NCI-H187 treated with DMSO at 0.1 percent for 48 hours (cell line): Measurements from ENCODE around the gene PFKFB2.

Experiments
- DNase-seq: peaks from one replicate; lab custom pipeline; 2025; lab: John Stamatoyannopoulos, UW

Gene PFKFB2

DNA sequence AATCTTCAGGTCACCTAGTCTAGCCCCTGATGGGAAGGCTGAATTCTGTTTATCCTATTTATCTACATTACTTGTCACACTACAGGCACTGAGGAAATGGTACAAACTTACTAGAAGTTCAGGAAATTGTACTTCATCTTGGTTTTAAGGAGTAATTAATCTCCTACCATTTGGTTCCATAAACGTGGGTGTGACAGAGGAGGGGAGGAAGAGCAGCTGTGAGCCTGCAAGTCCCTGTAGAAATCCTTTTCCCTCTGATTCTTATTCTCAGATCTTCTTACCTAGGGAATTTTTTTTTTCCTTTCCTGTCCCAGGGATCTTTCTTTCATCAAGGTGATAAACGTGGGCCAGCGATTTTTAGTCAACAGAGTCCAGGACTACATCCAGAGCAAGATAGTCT lies 14.1 kb downstream of the PFKFB2 start:
- no peak for DNase-seq

- no peak for DNase-seq
These were observed 14.6 kb downstream of the PFKFB2 start for GRCh38 chr1:207067665-207068064.

DNA sequence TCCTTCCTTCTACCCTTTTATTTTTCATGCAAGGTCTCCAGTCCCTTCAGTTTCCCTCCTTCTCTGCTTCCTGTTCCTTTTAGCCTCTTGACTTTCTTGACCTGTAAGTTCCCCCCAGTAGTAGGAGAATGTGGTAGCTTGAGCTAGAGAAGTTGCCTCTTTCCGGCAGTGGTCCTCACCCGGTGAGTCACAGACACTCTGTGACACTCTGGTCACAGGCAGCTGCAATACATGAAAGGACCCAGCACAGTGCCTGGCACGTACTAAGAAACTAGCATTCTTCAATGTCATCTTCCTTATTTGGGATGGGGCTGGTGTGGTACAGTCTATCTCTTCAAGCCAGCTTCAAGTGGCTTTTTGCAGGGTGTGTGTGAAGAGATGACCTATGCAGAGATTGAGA lies 16.0 kb downstream of the PFKFB2 start:
- no peak for DNase-seq

GRCh38 chr1:207069858-207070506 lies 16.9 kb downstream of the PFKFB2 start:
- DNase-seq, result no peak

GRCh38 chr1:207070811-207071210 lies 17.7 kb downstream of the PFKFB2 start:
- no peak for DNase-seq

GRCh38 chr1:207071426-207071825 lies 18.4 kb downstream of the PFKFB2 start:
- no peak for DNase-seq

DNA sequence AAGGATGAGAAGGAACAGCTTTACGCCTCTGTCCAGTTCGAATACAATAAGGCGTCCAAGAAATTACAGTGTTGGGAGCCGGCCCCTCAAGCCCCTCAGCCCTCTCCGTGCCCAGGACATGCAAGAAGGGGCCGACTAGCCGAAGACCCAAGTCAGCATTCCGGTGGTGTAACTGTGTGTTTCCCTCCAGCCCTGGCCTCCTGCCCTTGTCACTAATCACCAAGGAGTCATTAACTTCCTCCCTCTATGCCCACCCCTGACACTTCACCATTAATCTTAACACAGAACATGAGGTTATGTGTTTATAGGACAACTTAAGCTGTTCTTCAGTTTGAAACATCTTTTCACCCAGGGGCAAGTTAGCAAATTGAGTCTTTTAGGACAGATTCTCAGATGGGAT lies 19.2 kb downstream of the PFKFB2 start:
- no peak for DNase-seq

DNA sequence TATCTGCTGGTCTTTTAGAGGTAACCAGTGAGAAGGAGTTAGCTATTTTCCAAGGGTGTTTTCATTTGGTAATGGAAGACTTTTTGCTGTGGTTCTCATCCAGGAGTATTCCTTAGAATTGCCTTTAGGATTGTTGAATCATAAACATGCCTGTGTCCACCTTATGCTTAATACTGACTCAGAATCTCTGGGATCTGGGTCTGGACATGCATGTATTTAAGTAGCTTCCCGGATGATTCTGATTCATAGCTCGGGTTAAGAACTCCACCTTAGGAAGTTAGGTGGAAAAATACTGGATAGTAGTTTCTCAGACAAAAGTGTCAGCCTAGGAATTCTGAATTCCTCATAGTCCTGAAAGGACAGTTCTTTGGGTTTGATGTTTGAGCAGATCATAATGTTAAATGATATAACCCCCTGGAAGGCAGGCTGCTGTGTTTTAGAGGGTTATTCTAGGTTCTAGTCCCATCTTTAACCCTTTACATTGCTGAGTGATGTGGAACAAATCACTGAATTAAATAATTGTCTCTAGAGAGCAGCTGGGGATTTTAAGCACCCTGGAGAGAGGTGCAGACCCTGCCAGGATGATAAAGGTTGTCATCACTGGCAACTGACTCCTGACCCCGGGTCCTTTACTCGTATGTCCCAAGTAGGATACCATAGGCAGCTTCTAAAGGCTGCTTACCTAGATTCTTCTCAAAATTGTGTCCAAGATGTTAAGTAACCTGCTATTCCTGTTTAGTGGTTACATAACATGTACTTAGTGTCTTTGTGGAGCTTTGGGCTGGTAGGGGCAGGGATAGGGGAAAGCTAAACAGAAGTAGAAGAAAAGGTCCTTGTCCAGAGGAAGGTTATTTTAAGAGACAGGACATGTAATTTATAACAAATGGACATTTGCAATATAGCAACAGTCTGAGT lies 21.1 kb downstream of the PFKFB2 start:
- no peak for DNase-seq

DNA sequence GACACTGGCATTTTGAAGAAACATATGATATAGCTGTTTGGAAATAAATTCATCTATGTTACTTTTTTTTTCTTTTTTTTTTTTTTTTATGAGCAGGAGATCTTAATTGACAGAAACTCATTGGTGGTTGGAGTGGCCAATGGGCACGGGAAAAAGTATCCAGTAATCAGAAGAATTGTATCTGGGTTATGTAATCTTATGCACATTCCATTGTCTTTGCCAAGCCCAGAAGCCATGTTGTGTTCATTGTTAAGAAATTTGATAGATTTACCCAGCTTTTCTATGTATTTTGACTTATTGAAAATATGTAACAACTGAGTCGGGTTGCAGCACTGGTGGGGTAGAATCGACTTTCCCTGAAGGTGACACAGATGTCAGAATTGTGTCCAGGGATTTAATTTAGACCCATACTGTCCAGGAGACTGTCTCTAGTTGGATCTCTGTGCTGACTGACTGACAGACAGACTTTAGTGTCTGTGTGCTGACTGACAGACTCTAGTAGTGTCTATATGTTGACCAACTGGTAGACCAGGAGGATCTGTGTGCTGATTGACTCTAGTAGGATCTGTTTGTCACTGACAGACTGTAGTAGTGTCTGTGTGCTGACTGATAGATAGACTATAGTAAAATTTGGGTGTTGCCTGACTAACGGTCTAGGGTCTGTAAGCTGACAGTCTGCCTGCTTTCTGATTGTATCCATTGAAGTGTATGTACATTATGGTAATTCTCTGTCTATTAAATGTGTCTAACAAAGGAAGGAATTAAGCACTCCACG lies 23.3 kb downstream of the PFKFB2 start:
- DNase-seq, result no peak

GRCh38 chr1:207077012-207077411 lies 23.9 kb downstream of the PFKFB2 start:
- no peak for DNase-seq

DNA sequence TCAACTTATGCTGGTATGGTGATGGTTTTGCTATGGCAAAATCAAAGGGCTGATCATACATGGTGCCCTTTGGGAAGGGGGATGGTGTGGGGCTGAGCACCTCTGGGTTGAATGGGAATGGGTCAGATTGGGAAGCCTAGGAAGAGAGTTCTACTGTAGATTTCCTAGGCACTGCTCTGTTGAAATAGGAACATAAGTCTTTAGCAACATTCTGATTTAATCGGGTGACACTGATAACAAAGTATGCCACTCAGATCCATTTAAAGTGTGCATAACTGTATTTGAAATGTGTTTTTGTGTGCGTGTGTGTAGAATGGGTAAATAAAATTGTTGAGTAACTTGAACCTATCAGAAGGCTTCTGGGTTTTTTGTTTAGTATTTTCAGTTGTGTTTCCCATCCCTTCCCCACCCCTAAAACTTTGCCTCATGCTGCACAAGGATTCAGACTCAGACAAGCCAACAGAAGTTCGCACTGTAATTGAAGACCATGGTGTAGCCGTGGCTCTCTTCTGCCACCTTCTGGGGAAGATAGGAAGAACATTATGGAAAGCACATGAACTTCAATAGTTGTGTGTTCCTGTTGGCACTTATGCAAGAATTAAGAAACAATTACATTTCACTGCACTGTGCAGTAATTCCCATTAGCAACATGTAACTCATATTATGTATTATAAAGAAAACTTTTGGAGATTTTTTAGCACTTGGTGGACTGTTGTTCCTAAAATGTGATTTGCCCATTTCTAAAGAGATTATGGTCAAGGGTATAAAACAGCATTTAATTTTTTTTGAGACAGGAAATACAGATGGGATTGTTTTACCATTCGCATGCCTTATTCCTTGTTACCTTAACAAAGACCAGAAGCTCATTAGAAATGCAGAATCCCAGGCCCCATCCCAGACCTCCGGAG lies 24.6 kb downstream of the PFKFB2 start:
- DNase-seq, result peak; percentile 83

DNA sequence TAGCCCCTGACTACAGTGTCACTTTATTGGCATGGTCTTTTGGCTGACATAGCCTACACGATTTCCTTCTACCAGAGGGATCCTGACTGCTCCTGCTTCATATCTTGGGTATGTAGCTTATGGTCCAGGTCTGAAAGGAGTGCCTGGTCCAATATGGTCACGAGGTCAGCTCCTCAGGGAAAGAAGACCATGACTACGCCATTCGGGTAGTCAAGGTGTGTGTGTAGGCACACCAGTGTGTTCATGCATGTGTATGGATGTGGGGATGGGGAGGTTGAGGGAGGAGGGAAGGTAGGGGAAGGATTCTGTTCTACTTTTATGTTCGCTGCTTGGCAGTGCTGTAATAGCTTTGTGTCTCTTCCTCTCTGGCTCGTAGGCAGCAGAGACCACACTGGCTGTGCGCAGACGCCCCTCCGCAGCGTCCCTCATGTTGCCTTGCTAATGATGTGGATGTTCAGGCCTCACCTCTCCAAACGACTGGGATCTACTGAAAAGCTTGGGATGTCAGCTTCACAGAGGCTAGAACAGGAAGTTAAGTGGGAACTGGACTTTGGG lies 25.6 kb downstream of the PFKFB2 start:
- DNase-seq, result no peak

- no peak for DNase-seq
These were observed 26.7 kb downstream of the PFKFB2 start for GRCh38 chr1:207079706-207080241.

DNA sequence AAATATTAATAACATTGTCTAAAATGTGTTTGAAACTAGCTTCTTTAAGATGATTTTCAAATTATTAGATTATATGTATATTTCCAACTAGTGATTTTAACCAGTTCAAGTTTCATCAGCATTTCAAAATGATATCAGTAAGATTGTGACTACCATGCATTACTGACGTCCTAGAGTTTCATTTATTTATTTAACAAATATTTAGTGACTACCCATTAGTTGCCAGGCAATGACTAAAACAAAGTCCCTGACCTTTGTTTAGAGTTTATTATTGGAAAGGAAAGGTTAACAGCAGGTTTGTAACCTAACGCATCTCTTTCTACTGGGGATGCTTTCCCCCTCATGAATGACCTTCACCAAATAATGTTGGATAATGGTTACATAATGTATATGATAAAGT lies 28.0 kb downstream of the PFKFB2 start:
- DNase-seq, result no peak

- DNase-seq, result no peak
These were observed 28.7 kb downstream of the PFKFB2 start for GRCh38 chr1:207081806-207082205.

DNA sequence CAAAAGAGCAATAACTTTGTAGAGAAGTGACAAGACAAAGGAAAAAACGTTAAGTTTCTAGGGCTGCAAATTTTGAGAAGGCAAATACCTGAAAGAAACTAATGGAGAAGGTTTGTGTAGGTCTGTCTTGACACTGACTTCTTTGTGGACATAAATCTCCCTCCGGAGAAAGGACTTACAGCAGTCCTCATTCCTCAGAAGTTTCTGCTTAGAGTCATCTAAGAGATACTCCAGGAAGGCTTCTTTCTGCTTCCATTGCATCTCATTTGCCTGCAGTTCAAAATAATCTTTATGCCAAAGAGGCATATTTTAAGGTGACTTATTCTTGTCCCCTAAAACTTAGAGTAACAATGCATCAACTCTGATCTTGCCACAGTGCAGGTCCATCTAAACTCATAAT lies 31.2 kb downstream of the PFKFB2 start:
- no peak for DNase-seq

- no peak for DNase-seq
These were observed 31.7 kb downstream of the PFKFB2 start for GRCh38 chr1:207084701-207085180.

DNA sequence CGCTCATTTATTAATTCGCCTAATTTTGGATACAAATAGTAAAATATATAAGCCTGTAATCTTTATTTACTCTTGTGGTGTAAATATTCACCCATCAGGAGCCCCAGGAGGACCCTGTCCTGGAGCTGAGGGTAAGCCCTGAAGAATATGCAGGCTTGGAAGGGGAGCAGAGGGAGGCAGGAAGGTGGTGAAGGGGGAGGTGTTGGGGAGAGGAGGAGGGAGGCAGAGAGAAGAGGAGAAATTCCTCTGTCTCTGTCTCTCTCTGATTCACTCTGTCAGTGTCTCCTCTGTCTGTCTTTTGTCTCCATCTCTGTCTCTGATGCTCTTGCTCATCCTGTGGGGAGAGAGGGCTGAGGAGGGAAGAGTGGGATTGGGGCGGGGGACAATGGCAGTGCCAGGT lies 32.8 kb downstream of the PFKFB2 start:
- no peak for DNase-seq

DNA sequence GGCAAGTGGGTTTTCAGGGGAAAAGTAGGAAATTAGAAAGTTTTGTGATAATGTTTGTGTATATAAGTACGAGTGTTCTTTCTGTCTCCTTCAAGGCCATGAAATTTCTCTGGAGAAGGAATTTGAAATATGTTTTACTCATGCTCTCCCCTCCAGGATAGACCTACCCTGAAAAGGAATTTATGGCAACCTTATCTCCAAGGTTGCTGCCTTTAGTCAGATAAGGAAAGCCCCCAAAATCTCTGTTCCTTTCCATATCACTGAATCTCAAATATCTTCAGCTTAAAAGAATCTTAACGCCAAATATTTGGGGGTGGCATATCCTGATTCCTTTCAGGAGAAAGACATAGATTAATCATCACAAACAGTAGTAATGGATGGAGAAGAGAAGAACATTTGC lies 35.1 kb downstream of the PFKFB2 start:
- no peak for DNase-seq

DNA sequence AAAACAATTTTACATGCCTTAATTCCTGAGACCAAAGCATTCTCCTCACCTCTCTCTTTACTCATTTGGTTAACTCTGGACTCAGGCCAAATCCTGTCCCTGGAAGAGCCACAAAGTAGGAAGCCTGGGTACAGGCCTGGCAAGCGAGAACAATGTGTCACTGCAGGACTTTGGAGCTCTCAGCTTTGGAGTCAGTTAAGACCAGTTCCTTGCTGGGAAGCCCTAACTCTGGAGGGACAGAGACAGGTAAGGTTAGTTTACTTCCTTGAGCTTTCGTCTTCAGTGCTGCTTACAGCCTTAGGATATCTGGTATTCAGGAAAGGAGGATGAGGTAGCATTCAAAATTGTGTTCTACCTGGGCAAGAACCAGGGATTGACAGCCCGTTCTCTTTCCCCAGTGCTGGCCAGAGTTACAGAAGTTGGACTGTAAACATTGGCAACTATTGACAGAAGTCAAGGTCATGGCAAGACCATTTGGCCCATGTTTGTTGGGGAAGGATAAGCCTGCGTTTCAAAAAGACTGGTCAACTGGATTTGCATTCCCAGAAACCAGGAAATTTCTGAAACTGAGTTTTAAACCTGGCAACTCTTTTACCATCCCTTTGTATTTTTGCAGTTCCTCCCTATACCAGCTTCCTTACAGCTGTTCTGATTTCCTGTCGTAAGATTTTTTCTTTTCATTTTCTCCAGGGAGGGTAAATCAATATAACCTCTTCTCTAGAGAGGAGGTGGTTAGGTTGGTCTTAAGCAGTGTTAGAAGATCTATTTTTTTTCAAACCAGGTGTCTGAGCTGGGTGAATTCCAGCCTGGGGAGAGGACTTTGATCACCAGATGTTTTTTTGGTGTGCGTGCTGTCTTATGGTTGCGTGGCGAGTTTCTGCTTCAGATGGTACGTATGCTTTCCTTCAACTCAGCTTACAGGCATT lies 35.9 kb downstream of the PFKFB2 start, which contains the start of gene C4BPB:
Gene C4BPB, plus strand, starts transcription at position 160 of the 926 bp plus-strand sequence. Its CDS starts 672 bp downstream, at position 832.
- no peak for DNase-seq
